Ramos (cell line): ENCODE results near the gene SDHAF3.

Experiments used
- in situ Hi-C: fragments of 300-500 bp; cut with MboI; formaldehyde crosslinking; loops from one replicate; pipeline ENCODE4 v1.14.3; 2022; ENCODE audit warnings: low sequenced_read_pairs; ENCODE audit not compliant: unreplicated experiment

Gene SDHAF3

DNA sequence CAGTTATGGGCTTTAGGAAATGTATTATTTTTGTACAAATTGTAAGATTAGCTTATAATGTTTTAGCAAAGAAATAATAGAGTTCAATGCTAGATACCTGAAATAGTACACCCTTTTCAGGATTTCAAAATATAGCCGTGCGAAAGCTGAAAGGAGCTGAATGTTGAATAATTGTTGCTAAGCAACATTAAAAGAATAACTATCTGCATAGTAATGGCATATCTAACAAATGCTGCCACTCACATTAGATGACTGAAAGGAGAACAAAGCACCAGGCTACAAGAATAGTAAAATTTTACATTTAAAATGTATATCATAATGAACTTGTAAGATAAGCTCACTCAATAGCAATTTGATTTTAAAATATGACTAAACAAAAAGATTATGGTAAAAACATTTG is 82.5 kb downstream of the SDHAF3 start:
- in situ Hi-C loops: no loop called here

DNA sequence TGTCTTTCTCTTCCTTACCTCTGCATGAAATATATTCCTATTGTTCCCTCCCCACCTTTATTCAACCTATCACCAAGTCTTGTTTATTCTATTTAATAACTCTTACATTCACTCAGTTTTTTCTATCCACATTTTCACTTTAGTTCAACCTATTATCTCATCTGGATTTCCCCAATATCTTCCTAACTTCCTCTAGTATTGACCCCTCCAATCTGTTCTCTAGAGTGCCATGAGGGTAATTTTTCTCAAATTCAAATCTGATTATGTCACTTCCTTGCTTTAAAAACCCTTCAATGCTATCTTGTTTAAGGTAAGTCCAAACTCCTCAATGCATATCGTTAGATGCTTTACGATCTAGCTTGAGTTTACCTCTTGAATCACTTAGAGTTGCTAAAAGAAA is 86.5 kb downstream of the SDHAF3 start:
- in situ Hi-C loops: no loop called here

DNA sequence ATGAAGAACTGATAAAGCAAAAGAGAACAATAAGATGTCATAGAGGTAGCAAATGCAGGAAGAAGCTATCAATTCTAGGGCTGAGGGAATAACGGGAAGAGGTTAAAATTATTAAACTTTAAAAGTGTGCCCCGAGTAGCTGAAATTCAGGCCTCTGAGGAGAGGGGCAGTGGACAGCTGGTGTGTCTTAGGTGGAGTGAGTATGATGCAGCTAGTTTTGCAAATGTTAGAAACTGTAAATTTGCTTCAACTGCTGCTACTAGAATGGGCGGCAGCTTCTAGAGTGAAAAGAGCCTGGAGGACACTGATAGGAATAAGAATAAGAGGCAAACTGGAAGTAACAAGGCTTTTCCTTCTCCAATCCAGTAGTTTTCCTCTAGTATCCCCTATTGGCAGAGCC is 87.3 kb downstream of the SDHAF3 start:
- in situ Hi-C loops: no loop called here

DNA sequence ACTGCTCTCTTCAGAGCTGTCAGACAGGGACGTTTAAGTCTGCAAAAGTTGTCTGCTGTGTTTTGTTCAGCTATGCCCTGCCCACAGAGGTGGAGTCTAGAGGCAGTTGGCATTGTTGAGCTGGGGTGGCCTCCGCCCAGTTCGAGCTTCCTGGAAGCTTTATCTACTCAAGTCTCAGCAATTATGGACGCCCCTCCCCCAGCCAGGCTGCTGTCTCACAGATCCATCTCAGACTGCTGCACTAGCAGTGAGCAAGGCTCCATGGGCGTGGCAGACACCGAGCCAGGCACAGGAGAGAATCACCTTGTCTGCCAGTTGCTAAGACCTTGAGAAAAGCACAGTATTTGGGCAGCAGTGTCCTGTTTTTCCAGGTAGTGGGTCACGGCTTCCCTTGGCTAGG is 98.1 kb downstream of the SDHAF3 start:
- in situ Hi-C loops: no loop called here

DNA sequence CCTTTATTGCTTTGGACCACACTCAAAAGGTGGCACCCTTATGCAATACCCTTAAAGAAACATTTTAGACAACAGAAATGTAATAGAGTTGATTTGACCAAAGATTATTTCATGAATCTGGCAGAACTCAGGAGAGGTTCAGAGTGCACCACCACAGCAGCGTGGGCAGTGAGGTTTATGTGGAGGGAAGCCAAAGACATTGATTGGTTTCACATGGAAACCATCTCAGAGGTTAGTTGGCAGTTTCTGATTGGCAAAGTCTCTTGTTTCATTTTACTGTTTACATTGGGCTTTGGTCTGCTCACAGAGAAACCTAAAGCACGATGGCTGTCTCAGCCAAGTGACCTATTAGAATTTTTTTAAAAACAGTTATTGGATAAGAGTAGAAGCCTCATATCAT is 101.3 kb downstream of the SDHAF3 start:
- in situ Hi-C loops: no loop called here

DNA sequence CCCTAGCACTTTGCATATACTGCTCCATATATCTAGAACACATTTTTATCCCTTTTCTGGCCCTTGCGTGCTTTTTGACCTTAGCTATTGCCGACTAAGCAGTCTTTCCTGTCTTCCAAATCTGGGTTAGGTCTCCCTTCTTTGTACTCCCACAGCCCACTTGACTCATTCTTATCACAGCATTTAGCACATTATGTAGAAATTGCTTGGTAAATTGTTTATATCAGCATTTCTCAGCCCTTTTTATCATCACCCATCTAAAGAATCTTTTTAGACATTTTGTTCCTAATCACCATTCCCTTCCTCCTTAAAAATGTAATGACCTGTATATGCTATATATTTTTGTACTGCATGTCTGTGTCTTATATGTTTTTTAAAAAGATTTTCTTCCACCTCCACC is 101.7 kb downstream of the SDHAF3 start:
- in situ Hi-C loops: no loop called here

DNA sequence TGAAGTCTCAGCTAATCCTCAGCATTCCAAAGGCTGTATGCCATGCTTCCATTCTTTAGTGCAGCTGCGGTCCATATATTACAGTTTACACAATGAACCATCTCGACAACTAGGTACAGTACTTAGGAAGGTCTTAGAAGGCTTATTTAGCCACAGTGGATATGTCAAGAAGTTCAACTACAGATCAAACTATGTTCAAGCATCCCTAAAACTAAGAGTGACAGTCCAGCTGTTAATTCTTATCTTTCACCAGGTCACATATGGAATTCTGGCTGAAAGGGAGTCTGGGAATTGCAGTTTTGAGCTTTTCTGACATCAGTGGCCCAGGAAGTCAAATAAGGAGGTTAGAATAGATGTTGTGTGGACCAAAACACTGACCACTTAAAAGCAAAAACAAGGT is 106.8 kb downstream of the SDHAF3 start:
- in situ Hi-C loops: no loop called here

DNA sequence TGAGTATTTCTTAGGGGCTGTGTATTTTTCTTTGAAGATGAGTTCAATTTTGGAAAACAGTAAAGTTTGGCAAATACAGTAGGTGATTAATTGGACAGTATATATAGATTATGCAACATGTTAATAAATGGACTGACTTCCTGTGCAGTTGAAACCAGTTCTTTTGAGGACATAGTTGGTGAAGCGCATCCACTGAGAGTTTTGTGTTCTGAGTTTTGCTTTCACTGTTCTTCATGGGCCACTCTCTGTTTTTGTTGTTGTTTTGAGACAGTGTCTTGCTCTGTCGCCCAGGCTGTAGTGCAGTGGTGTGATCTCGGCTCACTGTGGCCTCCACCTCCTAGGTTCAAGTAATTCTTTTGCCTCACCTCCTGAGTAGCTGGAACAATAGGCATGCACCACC is 109.0 kb downstream of the SDHAF3 start:
- in situ Hi-C loops: no loop called here
